ENCODE results near the gene STT3B.

DNA sequence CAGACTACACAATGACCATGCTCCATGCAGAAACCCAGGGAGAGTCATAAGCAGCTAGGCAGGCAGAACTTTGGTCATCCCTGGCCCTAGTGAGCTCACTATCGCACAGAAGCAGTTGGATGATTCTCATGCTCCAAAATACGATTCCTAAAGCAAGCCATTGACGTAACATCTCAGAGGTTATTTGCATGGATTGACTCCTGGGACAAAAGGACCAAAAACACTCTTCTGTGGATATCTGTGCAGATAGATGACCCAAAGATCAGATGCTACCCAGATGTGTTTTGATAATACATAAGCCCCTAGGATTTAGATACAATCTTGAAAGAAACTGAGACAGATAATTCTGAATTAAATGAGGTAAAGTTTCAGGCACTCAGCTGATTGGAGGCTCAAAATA lies 33.4 kb upstream of the STT3B start:
- TF ChIP-seq, protein P1, sequence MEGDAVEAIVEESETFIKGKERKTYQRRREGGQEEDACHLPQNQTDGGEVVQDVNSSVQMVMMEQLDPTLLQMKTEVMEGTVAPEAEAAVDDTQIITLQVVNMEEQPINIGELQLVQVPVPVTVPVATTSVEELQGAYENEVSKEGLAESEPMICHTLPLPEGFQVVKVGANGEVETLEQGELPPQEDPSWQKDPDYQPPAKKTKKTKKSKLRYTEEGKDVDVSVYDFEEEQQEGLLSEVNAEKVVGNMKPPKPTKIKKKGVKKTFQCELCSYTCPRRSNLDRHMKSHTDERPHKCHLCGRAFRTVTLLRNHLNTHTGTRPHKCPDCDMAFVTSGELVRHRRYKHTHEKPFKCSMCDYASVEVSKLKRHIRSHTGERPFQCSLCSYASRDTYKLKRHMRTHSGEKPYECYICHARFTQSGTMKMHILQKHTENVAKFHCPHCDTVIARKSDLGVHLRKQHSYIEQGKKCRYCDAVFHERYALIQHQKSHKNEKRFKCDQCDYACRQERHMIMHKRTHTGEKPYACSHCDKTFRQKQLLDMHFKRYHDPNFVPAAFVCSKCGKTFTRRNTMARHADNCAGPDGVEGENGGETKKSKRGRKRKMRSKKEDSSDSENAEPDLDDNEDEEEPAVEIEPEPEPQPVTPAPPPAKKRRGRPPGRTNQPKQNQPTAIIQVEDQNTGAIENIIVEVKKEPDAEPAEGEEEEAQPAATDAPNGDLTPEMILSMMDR (IDR thresholded peaks at IDR 0.05 in 4 of 5, conservative IDR thresholded peaks at IDR 0.05 in 1 of 5) = no peak
- no peak for TF ChIP-seq POLR2A (IDR thresholded peaks at IDR 0.05)
